Activated CD8-positive, alpha-beta memory T cell treated with anti-CD3 and anti-CD28 coated beads for 4 hours (primary cell): Measurements from ENCODE around the gene CHD6.

Experiments
- DNase-seq, 2 donors: peaks; one replicate each; pipeline ENCODE4 v3.0.0-alpha.2; 2020; ENCODE audit warnings: low read depth in 2 of 2

Gene CHD6

DNA sequence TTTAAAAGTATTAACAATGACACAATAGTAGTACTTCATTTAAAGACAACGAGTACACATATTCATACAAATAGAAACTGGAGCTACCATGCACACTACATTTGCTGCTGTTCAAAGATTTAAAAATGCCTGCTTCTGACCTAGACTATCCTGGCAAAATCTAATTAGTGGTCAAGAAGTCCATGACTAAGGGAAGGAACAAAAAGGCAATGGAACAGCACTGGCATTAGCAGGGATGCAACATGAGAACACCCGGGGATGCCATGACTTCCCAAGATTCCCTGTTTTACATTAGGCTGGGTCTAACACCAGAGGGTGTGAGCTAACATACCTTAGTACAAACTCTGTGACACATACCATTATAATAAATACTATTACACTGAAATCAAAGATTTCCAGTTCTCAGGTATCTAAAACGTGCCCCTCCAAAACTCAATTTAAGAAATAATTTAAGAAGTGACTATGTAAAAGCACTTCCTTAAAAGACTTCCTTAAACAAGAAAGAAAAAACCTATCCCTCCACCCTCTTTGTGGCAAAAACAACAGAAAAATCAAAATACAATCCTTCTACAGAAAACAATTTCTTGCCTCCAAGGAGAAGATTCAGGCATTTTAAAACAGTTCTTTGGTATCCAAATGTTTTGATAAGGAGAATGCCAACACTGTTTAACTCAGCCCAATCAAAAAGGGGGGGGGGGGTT is 25.5 kb downstream of the CHD6 start:
- no peak for DNase-seq

DNA sequence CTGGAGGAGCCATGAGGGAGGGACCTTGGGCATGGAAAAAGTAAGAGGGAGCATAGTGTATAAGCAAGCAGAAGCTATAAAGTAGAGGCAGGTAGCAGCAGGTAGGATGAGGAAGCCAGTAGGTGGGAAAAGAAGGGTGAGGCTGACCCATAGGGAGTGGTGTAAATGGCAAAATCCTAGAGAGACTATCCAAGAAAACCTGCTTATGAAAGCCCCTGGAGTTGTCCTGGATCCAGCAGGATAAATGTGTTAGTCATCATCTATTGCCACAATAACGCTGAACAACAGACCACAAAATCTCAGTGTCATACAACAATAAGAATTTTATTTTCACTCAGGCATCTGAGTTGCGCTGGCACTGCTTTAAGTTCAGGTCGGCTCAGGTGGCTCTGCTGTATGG is 30.2 kb downstream of the CHD6 start:
- DNase-seq: no peak

DNA sequence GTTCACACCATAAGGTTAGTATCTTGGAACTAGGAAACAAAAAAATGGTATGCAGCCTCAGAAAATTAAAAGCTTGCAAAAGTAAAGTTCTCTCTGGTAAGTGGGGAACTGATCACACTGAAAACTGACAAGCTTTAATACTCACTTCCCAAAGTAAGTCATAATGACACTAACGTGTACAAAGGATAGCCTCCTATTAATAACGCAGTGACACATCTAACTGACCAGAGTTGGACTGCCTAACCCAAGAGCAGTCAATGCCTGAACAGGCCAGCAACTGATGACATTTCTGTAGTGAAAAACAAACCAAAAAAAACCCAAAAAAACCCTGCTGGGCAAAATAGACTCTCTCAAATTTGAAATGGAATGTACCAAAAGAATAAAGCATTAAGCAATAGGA is 30.7 kb downstream of the CHD6 start:
- DNase-seq: no peak

DNA sequence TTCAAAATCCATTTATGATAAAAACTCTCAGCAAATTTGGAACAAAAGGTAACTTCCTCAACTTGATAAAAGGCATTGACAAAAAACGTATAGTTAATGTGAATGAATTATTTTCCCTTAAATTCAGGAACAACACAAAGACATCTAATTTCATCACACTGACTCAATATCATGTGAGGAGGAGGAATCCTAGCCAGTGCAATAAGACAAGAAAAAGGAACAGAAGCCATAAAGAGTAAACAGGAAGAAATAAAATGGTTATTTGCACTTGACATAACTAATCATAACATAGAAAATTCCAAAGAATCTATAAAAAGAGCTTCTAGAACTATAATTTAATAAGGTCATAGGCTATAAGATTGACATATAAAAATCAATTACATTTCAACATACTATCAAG is 31.4 kb downstream of the CHD6 start:
- no peak for DNase-seq

DNA sequence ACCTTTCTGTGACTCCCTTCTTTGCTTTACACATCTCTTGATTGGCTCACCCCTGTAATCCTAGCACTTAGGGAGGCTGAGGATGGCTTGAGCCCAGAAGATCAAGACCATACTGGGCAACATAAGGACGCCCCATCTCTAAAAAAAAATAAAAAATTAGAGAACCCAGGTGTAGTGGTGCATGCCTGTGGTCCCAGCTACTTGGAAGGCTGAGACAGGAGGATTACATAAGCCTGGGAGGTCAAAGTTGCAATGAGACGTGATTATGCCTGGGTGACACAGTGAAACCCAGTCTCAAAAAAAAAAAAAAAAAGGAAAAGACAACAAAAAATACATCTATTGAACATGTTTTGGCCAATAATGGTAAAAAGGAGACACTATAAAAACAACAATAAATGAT is 37.8 kb downstream of the CHD6 start:
- no peak for DNase-seq

DNA sequence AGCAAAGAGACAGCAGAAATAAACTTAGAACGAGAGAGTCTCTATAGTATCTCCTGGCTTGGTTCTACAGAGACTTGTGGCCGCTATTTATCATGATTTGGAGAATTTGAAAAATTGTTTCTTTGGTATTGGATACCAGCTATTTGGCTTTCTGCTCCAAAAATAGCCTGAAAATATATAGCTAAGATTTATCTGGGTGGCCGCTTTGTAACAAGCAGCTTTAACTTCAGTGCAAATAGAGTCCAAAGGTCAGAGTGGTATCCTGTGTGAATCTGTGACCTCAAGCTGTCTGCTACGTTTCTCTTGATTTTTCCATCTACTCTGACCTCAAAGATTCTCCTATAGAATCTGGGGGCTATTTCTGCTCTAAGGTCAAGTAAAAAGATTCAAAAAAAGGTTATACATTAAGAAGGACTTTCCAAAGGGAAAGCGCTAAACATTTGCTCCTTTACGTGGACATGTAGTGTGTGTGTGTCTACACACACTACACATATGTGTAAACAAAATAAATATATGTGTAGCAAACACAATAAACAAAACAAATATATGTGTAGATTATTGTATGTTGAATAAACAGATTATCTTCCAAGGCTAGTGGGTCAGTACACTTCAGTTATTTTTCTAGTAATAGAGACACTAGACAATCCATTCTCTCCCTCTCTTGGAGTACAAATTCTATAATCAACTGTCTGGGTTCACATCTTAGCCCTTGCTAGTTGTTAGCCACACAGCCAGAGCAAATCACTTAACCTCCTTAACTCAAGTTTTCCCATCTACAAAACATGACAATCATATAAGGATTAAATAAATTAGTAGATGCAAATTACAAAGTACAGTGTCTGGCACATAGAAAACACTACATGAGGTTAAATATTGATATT is 40.8 kb downstream of the CHD6 start:
- DNase-seq: no peak

DNA sequence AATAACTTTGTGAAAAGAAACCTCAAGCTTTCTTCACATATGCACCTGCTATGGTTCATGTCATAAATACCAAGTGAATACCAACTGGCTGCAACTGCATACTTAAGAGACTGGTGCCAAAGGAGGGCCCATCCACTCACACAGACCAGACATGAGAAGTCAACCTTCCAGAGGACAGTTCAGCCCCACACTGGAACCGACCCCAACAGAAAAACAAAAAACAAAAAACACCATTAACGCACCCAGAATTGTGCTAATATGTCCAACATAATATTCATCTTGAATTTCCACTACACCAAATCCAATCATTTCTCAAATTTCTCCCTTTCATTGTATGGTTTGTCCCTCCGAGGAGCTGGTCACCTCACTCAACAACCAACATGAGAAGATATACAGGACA is 42.8 kb downstream of the CHD6 start:
- no peak for DNase-seq

DNA sequence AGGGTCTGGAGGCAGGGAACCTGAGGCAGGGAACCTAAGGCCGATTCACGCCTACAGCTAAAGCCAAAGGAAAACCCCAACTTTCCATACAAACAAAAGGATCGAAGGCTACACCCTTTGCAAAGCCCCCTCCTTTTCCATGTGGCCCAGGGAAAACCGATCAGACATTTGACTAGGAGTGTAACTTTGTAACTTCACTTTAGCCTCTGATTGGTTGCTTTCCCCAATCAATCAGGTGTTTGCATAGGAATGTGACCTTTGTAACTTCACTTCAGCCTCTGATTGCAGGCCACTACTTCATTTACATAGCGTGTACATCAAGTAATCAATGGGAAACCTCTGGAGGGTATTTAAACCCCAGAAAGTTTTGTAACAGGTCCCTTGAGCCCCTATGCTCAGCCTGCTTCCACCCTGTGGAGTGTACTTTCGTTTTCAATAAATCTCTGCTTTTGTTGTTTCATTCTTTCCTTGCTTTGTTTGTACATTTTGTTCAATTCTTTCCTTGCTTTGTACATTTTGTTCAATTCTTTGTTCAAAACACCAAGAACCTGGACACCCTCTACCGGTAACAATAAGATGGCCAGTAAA is 43.3 kb downstream of the CHD6 start:
- DNase-seq: no peak

DNA sequence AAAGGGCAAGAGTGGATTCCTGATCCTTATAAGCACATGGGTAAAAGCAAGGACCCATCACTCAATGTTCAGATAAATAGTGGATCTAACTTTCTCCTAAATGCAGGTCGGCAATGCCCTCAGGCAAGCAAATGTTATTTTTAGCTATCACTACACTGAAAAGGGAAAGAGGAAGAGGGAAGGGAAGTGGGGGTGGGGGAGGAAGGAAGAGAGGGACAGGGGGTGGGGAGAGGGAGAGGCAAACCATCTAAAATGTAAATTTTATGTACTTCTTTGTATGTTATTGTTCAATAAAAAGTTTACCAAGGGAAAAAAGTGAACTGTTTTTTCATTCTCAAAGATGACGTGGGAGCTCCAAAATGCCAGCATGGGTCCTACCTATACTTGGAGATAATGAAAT is 44.2 kb downstream of the CHD6 start:
- no peak for DNase-seq

DNA sequence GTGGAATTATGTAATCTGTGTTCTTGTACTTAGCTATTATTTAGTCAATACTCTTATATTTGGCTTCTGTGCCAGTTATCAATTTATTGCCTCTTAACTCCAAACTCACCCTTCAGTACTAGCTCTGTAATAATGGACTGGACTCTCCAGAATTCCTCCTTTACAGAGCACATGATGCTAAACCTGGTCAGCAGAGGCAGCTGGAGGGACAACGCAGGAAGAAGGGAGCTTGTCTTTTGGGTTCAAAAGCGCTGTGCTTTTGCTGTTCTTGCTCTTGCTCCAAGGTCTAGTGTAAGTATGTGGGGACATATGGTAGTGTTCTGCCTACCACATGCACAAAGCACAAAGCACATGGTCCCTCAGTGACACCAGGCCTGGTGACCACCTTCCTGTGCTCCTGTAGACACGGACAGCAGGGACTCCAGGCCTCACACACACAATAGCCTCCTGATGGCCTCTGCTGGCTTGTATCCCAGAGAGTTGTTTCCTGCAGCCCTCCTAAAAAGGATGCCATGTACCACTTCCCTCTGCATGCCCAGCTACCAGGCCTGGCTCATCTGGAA is 46.1 kb downstream of the CHD6 start:
- DNase-seq: no peak

DNA sequence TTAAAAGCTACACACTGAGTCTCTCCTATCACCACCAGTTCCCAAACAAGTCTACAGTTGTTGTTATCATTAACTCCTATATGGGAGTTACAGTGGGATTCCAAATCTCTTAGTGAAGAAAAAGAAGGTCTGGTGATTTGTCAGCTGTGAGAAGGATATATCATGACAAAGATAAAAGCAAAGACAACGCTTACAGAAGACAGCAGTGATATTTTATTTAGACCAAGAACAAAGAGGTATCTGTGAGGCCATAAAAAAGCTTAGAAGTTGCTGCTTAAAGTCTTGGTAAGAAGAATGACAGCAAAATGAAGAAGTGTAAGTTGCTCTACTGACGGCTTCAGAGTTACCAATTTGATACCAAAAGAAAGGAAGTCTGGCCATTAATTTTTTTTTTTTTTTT is 47.2 kb downstream of the CHD6 start:
- no peak for DNase-seq

DNA sequence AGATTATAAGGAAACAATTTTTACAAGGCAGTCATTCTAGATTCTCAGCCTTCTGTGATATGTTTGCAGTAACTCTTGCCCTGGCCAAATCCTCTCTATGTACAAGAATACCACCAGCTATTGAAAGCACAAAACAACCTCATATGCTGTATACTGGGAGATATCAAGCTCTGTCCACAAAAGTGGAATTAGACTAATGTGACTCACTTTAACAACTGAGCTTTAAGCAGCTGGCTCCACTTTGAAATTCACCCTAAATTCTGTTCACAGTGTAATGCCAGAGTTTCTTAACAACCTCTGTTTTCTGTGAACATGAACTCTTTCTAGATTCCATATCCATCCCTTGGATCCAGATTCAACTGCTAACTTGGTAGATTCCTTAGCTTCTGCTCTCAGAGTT is 47.6 kb downstream of the CHD6 start:
- no peak for DNase-seq

DNA sequence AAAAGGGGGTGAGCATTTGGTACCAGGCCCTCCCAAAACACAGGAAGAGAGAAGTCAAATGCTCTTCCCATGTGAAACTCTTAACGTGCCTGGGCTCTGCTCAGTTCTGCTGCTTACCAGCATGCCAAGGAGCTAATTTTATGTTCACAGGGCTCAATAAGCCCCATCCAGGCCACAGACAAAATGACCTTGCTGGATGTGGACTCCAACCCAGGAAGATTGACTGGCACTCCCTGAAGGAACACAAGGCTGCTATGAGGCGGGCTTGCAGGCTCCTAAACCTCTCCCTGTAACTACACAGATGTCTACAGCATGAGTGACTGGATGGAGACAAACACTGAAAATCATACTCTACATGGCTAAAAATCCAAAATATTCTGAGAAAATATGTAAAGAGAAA is 50.6 kb downstream of the CHD6 start:
- no peak for DNase-seq

DNA sequence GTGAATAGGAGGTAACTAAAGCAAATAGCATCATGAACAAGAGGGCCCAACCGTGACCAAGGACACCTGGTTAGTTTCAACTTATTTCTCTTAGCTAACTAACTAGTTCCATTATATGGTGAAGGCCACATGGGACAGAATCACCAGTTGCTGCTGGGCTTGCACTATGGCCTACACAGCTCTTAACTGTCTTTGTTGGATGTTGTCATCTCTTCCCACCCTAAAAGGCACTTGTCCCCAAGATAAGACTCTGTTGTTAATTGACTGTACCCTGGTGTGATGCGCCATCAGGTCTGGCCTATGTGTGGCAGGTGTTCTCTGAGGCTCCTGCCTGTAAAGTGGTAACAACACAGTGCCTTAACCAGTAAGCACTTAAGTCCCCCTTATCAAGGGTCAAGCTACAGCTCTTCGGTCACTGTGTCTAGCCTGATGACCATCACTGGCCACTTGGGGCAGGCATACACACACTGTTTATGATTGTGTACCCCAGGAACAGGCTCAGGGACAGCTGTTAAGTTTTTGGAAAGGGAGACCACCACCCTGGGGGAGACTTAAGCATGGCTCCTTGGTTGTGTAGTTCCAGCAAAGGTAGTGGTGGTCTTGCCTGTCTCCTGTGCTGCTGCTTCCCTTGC is 51.2 kb downstream of the CHD6 start:
- no peak for DNase-seq

DNA sequence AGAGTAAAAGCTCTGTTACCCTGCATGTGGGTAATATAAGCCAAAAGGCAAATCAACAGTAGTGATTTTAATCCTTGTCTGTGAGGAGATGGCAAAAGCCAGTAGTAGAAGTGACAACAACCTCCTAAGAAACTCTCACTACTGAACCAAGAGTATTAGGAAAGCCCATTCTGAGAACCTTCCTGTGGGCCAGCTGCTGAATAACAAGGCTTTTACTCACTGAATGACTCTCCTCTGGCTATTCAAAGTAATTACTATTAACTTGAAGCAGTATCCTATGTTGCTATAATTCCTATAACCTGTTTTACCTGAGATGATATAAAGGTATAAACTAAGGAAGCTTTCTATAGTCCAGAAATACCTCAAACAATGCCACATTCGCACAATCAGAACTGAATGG is 55.1 kb downstream of the CHD6 start:
- no peak for DNase-seq

DNA sequence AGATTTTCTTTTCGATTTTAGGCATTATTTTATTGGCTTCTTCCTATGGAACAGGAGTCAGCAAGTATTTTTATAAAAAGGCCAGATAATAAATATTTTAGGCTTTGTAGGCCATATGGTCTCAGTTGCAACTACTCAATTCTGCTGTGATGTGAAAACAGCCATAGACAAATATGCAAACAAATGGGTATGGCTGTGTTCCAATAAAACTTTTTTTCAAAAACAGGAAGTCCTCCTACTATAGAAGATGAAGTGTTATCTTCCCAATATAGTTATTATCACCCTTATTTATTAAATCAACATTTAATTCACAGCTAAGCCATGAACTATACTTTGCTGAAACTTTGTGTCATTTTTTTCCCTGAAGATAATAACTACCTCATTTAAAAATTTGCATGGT is 57.2 kb downstream of the CHD6 start:
- no peak for DNase-seq

DNA sequence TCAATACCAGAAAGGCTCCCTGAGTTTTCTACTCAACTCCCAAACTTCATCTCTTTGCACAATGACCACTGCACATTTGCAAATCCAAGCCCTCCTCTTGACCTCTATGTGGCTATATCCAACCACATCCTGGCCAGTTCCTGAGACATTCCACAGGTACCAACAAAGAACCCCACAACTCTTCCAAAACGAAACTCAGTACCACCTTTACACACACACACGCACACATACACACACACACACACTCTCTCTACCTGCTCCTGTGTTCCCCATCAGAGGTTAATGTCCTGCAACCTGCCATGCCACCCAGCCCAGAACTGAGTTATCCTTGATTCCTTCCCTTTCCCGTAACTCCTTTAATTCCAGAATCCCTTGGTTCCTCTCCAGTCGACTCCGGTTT is 58.5 kb downstream of the CHD6 start:
- DNase-seq: no peak

DNA sequence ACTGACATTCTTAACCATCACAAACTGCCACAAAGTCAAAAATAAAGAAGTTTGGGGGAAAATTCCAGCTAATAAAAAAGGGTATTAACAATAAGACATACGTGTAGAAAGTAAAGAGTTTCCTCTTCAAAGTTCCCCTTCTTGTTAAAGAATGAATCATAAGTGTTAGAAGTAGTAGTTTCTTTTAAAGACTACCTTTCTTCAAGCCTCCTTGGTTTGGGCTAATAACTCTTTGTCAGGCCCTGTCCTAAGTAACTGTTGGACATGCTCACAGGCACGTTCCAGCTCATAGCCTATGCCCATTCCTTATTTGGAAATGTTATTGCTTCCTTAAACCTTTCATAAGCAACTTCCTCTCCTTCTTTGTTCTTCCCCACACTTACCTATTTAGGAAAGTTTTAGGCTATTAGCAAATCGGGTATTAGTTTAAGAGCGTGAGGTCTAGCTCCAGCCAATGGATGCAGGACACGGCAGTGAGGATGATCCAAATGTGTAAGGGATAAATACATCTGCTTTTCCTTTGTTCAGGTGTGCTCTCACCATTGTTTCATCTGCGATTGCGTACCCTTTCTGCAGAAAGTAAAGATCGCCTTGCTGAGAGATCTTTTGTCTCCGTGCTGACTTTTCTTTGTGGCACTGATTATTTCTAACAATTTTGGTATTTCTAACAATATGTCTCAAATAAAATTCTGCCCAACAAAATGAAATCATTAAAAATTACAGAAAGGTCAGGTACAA is 64.9 kb downstream of the CHD6 start:
- no peak for DNase-seq

DNA sequence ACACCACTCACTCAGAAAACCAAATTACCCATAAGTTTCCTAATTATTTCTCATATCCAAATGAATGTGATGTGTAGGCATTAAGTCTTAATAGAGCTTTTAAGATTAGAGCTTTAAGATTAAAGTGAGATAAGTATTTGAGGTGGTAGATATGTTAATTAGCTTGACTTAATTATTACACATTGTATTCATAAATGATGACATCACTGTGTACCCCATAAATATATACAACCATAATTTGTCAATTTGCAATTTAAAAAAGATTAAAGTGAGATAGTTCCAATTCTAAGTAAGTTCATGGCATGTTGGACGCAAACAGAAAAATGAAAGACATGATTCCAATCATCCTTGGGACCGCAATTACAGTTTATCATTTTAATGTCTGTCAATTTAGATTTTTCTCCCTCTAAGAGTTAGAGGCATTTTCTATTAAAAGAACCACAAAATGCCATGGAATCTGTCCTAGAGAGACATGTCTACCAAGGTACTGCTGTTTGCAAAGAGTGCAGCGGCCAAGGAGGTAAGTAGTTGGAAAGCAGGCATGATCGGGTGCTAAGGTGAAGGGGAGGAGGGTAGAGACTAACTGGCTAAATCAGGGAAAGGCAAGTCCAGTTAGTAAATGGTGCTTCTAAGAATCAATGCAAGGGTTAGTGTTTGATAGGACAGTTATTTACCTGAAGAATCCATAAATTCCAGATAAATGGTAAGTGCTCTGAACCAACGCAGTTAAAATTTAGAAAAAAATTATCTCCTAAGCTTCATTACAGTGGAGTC is 65.7 kb downstream of the CHD6 start:
- no peak for DNase-seq

DNA sequence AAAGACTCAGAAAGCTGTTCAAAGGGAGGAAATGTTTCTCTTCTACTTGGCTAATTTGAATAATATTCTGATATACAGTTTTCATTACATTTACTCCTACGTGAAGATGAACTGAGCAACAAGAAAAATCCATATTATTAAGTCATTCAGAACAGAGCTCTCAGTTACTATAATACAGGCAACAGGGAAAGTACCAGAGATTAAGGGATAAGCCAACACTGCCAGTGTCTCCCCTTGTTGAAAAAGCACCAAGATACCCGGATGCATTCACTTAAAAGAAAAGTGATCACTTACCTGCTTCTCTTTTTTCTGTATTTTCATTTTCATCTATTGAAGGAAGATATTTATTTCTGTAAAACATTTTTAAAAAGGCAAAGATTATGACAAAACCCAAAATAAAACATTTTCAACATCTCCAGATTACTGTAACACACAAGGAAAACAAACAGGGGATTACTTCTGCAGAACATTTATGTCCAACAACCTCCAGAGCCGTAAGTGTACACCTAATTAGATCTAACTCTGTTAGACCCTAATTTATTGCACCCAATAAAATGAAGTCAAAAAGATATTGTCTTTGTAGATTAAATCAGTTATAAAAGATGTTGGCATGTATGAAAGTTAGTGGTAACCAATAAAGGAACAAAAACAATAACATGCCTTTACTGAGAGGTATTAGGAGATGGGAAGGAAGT is 67.0 kb downstream of the CHD6 start:
- no peak for DNase-seq
